ELR (cell line): Measurements from ENCODE around the gene TOMM7.
"Not testable (repeated sequence)": the region's sequence is repeated elsewhere in the genome, so short reads cannot be mapped to it uniquely, and the experiment has no call there.

Source experiments
- DNase-seq: peaks from one replicate; pipeline ENCODE4 v3.0.0-alpha.2; 2015; ENCODE audit warnings: low read depth

Gene TOMM7

DNA sequence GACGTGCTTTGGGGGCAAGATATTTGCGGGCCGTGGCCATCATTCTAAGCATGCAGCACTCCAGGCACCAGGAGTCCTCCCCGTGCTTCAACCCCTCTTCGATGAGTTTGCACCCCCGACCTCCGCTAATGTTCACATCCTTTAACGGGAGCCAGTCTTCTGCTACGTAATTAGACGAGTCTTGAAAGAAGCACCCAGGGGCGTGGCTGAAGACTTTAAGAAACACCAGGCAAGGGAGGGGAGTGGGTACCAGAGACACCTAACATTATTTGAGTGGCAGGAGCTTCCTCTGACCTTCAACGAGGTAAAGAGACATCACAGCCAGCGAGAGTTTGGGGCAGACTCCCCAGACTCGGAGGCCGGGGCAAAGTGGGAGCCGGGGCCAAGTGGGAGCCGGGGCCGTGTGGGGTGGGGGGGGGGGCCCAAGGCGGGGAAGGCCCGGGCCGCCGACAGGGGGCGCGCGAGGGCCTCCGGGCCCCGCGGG lies 31.1 kb upstream of the TOMM7 start:
- peak; percentile 54 for DNase-seq

DNA sequence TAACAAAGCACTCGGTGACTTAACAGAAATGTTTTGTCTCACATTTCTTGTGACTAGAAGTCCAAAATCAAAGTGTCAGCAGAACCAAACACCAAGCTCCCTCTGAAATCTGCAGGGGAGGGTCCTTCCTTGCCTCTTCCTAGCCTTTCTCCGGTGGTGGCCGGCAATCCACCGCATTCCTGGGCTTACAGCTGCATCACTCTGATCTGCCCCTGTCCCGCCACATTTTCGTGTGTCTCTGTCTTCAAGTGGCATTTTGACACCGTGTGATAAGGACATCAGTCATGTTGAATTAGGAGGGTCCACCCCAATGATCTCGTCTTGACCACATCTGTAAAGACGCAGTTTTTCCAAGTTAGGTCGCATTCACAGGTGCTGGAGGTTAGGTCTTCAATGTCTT lies 30.5 kb upstream of the TOMM7 start:
- no peak for DNase-seq

DNA sequence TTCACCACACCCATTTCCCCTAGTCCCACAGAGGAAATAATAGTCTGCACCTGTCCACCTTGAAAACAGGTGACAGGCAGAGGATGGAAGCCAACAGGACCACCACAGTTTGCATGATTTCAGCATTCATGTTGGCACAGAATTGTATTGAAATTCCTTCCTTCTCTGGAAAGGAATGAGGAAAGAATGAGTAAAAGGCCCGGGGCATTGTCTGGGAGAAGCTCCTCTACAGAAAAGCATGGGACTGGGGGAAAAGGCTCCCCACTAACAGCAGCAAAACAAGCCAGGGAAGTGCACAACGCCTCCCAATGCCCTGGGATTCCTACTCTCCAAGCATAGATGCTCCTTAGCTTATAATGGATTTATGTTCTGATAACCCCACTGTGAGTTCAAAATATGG lies 28.5 kb upstream of the TOMM7 start:
- peak; percentile 67 for DNase-seq

DNA sequence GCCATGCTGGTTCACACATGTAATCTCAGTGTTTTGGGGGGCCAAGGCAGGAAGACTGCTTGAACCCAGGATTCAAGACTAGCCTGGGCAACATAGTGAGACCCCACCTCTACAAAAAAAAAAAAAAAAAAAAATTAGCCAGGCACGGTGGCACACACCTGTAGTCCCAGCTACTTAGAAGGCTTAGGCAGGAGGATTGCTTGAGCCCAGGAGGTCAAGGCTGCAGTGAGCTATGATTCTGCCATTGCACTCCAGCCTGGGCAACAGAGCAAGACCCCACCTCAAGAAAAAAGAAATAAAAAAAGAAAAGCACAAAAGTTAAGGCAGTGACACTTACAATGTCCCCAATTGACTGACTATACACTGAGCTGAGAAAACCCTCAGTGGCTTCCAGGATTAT lies 27.7 kb upstream of the TOMM7 start:
- not testable (repeated sequence) for DNase-seq

DNA sequence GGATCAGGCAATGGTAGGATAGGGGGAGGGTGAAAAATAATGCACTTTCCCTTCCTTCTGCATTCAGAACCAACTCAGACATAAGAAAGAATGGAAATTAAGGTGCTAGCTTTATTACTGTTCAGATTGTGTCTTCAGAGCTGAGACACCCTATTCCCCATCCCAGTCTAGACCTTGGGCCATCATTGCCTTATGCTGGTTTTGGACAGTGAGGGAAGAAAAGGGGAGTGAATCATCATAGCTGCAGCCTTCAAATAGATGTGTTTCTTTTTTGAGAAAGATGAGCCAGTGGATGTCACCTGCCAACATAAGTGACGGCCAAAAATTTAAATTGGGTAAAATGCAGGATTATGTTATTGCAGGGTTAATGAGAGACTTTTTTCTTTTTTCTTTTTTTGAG lies 27.0 kb upstream of the TOMM7 start:
- DNase-seq = no peak

DNA sequence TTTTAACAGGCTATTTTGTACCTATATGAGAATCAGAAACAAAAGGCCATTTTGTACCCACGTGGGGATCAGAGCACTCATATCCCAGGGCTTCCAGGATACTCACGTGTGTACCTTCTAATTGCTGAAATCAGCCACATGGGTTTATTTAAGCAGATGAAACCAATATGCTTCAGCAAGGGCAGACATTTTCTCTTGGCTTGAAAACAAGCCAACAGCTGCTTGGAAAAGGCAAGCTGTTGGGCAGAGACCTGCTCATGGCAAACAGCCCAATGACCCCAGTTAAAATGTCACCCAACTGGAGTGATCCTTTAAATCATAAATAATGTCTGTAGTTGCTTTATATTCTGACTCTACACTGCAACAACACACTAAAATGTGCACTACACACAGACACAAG lies 26.5 kb upstream of the TOMM7 start:
- DNase-seq = no peak

DNA sequence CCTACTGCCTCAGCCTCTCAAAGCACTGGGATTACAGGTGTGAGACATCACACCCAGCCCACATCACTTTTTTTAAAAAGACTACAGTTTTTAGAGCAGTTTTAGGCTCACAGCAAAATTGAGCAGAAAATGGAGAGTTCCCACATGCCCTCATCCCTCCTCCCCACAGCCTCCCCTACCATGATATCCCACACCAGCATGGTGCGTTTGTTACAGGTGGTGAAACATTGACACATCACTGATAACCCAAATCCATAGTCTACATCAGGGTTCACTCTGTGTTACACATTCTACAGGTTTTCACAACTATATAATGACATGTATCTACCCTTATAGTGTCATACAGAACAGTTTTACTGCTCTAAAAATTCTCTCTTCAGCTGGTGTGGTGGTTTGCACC lies 24.3 kb upstream of the TOMM7 start:
- DNase-seq = no peak

DNA sequence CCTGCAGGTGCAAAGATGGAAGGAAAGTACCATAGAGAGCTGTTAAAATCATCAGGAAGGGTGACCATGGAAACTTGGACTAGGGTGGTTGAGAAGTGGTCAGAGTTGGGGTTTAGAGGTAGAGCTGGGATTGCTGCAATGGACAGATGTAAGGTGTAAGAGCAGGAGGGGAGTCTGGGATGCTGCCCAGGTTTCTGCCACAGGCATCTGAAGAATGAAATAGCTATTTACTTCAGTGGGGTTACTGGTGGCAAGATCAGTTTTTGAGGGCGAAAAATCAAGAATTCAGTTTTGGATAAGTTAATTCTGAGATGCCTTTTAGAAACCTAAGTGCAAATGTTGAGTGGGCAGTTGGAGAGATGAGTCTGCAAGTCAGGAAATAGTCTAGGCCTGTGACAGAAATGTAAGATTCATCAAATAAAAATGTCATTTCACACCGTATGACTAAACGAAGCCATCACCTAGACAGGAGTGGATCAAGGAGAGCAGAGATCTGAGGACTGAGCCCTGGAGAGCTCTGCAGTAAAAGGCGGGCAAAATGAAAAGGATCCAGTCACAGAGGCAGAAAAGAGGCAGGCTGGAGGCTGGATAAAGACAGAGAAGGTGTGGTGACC lies 22.7 kb upstream of the TOMM7 start:
- peak; percentile 45 for DNase-seq

DNA sequence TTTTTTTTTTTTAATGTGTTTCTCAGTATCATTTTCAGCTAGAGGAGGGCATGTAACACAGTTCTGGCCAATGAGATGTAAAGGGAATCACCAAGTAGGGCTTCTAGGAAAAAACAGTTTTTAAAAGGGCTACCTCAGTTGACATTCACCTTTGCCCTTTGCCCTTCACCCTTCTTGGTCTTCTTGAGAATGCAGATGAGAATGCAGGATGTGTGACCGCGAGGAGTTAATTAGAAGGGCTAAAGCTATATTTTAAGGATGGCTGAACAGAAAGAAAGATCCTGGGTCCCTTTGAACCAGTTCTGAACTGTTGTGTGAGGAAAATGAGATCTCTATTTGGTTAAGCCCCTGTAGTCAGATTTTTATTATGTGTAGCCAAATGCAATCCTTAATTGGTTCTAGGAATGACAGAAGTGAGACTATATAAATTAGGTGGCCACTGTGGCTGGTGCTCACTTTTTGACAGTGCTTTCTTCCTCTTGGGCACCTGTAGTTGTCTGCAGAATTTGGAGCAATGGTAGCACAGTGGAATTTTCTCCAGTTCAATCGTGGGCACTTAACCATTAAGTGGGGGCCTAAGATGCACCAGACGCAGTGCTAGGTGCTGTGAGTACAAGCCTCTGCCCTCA lies 21.1 kb upstream of the TOMM7 start:
- no peak for DNase-seq

DNA sequence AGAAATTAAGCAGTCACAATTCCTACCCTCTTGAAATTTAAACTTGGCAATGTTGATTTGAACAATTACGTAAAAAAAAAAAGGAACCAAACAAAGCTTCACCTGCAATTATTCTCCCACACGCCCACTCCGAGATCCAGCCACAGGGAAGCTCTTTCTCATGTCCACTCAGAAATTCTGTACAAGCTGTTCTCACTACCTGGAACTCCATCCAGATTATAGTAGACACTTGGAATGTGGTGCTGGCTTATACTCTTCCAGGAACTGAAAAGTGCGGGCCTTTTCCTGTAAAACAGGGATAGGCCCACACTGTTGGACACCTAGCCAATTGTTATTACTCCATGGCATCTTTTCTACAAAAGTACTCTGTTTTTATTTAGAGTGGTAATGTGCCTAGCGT lies 20.3 kb upstream of the TOMM7 start:
- no peak for DNase-seq

DNA sequence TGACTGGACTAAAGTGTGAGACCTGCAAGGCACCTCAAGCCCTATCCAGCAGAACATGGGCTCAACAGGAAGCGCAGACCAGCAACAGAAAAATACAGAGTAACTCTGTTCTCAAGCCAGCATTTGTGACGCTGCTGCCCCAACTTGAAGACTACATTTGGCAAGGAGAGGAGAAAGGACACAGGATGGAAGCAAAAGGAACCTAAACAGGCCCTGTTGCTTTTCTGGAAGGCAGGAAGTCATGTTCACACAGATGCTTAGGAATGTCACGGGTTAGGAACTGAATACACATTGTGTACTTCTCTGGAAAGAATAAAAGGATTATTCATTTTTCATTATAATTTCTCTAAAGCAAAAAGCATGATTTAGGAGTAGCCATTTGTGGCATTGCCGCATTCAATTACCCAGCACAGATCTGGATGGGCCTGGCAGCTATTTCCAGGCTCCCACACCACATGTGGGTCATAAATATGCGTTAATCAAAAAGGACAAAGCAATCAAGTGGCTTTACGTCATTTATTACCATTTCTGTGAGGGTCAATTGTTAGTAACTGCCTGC lies 19.8 kb upstream of the TOMM7 start:
- no peak for DNase-seq

DNA sequence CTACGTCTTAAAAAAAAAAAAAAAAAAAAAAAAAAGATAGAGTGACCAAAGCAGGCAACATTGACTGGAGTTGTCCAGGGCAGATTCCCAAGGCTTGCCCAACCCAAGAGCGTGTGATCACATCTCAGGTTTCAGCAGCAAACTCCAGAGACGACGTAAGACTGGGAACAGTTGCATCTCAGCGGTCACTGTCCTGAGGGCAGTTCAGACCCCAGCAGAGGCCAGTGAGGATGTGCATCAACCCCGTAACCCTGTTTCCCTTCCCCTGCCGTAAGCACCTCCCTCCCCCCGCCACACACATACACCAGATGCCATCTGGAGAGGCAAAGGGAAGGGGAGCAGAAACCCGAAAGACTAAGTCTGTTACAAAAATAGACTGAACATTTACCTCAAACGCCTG lies 19.3 kb upstream of the TOMM7 start:
- DNase-seq = no peak

DNA sequence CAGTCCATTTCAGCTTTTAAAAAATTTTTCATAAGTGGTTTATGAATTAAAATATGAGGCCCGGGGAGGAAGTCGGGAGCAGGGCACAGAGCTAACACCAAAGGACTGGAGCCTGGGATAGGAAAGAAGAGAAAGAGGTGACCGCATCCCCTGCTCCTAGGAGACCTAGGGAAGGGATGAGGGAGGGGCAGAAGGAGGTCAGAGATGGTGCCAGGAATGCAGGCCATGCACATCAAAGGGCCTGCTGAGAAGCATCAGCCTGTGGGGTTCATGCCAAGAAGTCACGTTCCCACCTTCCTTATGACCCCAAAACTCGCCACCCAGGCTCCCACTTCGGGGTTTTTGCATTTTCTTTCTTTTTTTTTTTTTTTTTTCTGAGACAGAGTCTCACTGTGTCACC lies 14.7 kb upstream of the TOMM7 start:
- DNase-seq = no peak

DNA sequence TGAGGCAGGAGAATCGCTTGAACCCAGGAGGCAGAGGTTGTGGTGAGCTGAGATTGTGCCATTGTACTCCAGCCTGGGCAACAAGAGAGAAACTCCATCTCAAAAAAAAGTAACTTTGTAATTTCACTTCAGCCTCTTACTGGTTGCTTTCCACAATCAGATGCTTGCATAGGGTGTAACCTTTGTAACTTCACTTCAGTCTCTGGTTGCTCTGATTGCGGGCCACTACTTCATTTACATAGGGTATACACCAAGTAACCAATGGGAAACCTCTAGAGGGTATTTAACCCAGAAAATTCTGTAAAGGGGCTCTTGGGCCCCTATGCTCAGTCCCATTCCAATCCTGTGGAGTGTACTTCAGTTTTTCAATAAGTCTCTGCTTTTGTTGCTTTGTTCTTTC lies 13.9 kb upstream of the TOMM7 start:
- DNase-seq = not testable (repeated sequence)

DNA sequence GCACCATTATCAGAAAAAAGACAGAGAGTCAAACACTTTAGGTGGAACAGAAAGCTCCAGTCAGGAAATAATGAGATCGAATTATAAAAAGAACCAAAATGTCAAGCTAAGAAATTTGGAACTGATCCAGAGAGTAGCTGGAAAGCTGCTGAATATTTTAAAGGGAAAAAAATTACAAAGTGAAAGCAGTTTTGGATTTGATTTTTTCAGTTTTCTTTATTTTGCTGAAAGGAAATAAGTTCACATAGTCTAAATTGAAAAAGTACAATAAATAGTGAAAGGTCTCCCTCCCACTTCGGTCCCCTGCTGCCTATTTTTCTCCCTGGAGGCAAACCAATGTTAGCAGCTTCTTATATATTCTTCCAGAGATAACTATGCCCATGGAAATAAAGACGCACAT lies 11.3 kb upstream of the TOMM7 start:
- no peak for DNase-seq

DNA sequence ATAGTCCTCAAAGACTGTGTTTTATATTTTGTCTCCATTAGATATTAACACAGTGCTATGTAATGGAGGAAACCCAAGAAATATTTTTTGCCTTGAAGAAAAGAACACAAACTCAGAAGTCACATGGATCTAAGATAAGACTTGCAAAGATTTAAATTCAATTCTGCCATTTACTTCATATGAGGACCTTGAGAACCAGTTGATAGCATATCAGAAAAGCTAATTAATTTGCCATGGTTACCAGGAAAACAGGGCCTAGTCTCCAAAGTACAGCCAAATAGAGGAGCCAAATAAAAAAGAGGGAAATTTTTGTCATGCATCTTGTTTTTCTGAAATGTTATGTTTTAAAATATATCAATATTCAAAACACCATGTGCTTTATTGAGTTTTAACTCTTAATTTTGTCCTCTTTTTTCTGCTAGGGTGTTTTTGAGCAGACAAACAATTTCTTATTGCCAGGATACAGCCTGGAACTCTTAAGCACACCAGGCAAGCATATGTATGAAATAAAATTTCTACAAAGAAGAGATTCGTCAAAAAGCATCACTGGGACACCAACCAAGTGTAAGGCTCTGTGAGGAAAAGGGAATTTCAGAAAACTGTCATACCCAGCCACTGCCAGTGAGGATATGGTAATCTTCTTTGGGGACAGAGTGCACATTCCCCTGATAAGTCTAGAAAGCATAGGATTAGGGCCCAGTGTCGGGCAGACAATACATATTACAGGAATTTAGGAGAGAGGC lies 10.6 kb upstream of the TOMM7 start:
- no peak for DNase-seq

DNA sequence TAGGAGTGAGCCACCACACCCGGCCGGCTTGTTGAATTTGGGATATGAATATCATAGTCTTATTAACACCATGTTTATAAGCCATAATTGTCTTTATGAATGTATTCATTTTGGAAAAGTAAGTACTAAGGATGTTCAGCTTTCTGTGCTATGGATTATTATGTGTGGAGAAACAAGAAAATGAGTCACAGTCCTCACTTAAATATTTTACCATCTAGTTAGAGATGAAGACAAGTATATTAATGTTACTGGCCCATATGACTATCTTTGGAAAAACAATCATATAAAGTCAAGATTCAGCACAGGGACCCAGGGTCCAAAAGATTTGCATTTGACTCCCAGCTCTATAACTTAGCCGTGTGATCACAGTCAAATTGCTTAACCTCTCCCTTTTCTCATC lies 9.8 kb upstream of the TOMM7 start:
- peak; percentile 37 for DNase-seq

DNA sequence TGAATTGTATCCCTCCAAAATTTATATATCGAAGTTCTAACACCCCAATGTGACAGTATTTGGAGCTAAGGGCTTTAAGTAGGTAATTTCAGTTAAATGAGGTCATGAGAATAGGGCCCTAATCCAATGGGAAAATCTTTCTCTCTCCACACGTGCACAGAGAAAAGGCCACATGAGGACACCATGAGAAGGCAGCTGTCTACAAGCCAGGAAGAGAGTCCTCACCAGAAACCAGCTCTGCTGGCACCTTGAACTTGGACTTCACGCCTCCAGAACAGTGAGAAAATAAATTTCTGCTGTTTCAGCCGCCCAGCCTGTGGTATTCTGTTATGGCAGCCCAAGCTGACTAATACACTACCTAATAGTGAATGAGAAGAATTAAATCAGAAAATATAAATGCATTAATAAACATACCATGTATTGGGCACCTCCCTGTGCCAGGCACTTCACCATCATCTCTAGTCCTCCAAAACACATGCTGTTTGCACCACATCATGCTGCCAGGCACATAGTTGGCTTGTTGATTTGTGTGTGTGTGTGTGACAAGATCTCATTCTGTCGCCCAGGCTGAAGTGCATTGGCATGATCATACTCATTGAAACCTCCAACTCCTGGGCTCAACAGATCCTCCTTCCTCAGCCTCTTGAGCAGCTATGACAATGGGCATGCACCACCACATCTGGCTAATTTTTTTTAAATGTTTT lies 9.1 kb upstream of the TOMM7 start:
- DNase-seq = no peak

DNA sequence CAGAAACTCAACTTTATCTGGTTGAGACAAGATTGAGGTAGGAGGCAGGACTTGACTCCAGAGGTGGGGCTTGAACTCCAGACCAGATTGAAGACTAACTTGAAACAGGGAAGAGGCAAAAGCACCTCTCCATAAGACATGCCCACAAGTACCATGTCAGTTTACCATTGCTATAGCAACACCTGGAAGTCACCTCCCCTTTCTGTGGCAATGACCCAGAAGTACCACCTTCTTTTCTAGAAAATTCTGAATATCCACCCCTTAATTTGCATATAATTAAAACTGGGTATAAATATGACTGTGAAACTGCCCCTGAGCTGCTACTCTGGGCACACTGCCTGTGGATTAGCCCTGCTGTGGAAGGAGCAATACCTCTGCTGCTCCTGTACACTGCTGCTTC lies 4.9 kb upstream of the TOMM7 start:
- no peak for DNase-seq

DNA sequence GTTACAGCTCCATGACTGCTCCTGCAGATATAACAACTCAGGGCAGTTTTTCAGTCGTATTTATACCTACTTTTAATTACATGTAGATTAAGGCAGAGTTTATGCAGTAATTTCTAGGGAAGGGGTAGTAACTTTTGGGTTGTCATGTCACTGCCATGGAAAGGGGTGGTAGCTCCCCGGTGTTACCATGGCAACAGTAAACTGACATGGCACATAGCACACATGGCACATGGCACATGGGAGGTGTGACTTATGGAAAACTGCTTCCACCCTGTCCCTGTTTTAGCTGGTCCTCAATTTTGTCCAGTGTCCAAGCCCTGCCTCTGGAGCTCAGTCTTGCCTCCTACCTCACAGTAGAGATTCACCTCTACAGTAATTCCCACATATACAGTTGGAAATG lies 3.9 kb upstream of the TOMM7 start:
- no peak for DNase-seq

DNA sequence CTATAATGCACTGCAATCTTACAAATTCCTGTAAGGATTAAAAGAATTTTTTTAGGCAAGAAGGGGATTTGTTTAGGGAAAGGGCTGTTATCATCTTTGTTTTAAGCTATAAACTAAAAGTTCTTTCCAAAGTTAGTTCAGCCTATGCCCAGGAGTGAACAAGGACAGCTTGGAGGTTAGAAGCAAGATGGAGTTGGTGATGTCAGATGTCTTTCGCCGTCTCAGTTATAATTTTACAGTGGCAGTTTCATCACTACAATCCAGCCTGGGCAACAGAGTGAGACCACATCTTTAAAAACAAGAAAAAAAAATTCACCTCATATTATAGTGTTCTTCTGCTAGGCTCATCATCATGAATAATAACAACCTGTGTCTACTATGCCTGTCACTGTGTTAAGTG lies 2.1 kb upstream of the TOMM7 start:
- no peak for DNase-seq

DNA sequence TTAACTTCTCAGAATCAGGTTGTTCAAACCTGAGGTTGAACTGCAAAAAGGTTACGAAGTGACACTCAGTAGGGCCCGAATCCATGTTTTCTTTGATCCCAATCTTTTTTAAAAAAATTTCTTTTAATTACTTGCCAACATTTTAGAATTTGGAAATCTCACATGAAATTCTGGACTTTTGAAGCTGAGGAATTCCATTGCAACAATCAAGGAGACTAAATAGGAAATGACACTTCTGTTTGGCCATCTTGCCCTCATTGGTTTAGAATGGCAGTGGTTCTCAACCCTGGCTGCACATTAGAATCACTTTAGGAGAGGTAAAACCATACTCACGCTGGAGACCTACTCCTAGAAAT lies 471 bp upstream of the TOMM7 start:
- DNase-seq = no peak
